Neutrophil (primary cell): ENCODE data around the gene ANKS1B.

Experiments
- H3K27ac ChIP-seq: fragments of 200-600 bp; sonication (generic); 2 replicates; pipeline ENCODE4 v1.5.1; 2016; ENCODE audit warnings: mild to moderate bottlenecking, moderate library complexity
- H3K27me3 ChIP-seq: fragments of 200-600 bp; sonication (generic); 2 replicates; pipeline ENCODE4 v1.6.0; 2016; ENCODE audit warnings: mild to moderate bottlenecking
- H3K36me3 ChIP-seq: fragments of 200-600 bp; sonication (generic); 2 replicates; pipeline ENCODE4 v1.5.1; 2017
- H3K4me1 ChIP-seq, 2 experiments: fragments of 200-600 bp in 1 of 2; sonication (generic) in 1 of 2; 1 replicate in 1 of 2; 2 replicates in 1 of 2; pipeline versions ENCODE4 v1.5.1 to v1.6.1; 2013 to 2016; ENCODE audit warnings: low read depth in 1 of 2, low read length in 1 of 2, mild to moderate bottlenecking in 1 of 2, moderate library complexity in 1 of 2; ENCODE audit not compliant: control insufficient read depth in 1 of 2, insufficient read depth in 1 of 2
- H3K4me3 ChIP-seq, 2 experiments: fragments of 200-600 bp in 1 of 2; sonication (generic) in 1 of 2; 1 replicate in 1 of 2; 2 replicates in 1 of 2; pipeline ENCODE4 v1.5.1; 2013 to 2016; ENCODE audit warnings: low read depth in 1 of 2, low read length in 1 of 2, mild to moderate bottlenecking in 1 of 2, moderate library complexity in 1 of 2
- H3K9me3 ChIP-seq: fragments of 200-600 bp; sonication (generic); 2 replicates; pipeline ENCODE4 v1.5.1; 2016
- CTCF ChIP-seq: fragments of 200-600 bp; sonication (generic); IDR thresholded peaks from 2 replicates; pipeline ENCODE4 v1.5.1; 2016; ENCODE audit warnings: antibody characterized with exemption

Gene ANKS1B

GRCh38 chr12:99442758-99443157 lies 542.0 kb downstream of the ANKS1B start:
- Histone ChIP-seq H3K36me3 (no peaks in the 10 kb centered on the region), H3K27ac (no peak overlapping the region), H3K4me1 (no peaks in the 10 kb centered on the region), H3K9me3 (no peaks in the 10 kb centered on the region), H3K4me3 (no peak overlapping the region), H3K27me3 (no peaks in the 10 kb centered on the region)
- no peak for TF ChIP-seq CTCF

- H3K27me3 ChIP-seq = no peaks in the 10 kb centered on the region
- H3K4me1 ChIP-seq = no peaks in the 10 kb centered on the region
- no peak for TF ChIP-seq CTCF
- H3K4me3 ChIP-seq = no peak overlapping the region
- no peaks in the 10 kb centered on the region for H3K36me3 ChIP-seq
- no peak overlapping the region for H3K27ac ChIP-seq
- H3K9me3 ChIP-seq = no peaks in the 10 kb centered on the region
Observed at GRCh38 chr12:99439399-99439798, 545.3 kb downstream of the ANKS1B start.

GRCh38 chr12:99436584-99436983 lies 548.2 kb downstream of the ANKS1B start:
- Histone ChIP-seq H3K4me3 (no peak overlapping the region), H3K4me1 (no peaks in the 10 kb centered on the region), H3K27me3 (no peaks in the 10 kb centered on the region), H3K27ac (no peak overlapping the region), H3K36me3 (no peaks in the 10 kb centered on the region), H3K9me3 (no peaks in the 10 kb centered on the region)
- no peak for TF ChIP-seq CTCF

- no peak for TF ChIP-seq CTCF
- H3K4me3 ChIP-seq = no peak overlapping the region
- no peak overlapping the region for H3K27ac ChIP-seq
- no peaks in the 10 kb centered on the region for H3K27me3 ChIP-seq
- H3K9me3 ChIP-seq = no peaks in the 10 kb centered on the region
- no peaks in the 10 kb centered on the region for H3K4me1 ChIP-seq
- no peaks in the 10 kb centered on the region for H3K36me3 ChIP-seq
Observed at GRCh38 chr12:99435095-99435791, 549.5 kb downstream of the ANKS1B start.

GRCh38 chr12:99433155-99433554 lies 551.6 kb downstream of the ANKS1B start:
- H3K27me3 ChIP-seq = no peaks in the 10 kb centered on the region
- no peak overlapping the region for H3K27ac ChIP-seq
- H3K4me3 ChIP-seq = no peak overlapping the region
- no peaks in the 10 kb centered on the region for H3K9me3 ChIP-seq
- TF ChIP-seq CTCF = no peak
- no peaks in the 10 kb centered on the region for H3K36me3 ChIP-seq
- H3K4me1 ChIP-seq = no peaks in the 10 kb centered on the region

- no peaks in the 10 kb centered on the region for H3K9me3 ChIP-seq
- no peaks in the 10 kb centered on the region for H3K4me1 ChIP-seq
- H3K27me3 ChIP-seq = no peaks in the 10 kb centered on the region
- H3K4me3 ChIP-seq = no peak overlapping the region
- H3K27ac ChIP-seq = no peak overlapping the region
- no peak for TF ChIP-seq CTCF
- no peaks in the 10 kb centered on the region for H3K36me3 ChIP-seq
Observed at GRCh38 chr12:99431203-99431602, 553.5 kb downstream of the ANKS1B start.
